Activated CD4-positive, alpha-beta T cell treated with anti-CD3 and anti-CD28 coated beads, Interleukin-2, amount 10 ng/mL, durations not matched to agents 24 days and 14 days (primary cell): Measurements from ENCODE around the gene SLC44A5. TPM values are rescaled to one million over a fixed set of nuclear protein-coding genes. Genes with fewer than 3 reads are reported as not detected.

Experiments
- DNase-seq: peaks from one replicate; pipeline ENCODE4 v3.0.0; 2022
- H3K27ac Mint-ChIP-seq: one replicate; pipeline ENCODE4 v1.8.0; 2022; ENCODE audit warnings: mild to moderate bottlenecking, mixed read lengths
- H3K27me3 Mint-ChIP-seq: one replicate; pipeline ENCODE4 v1.8.0; 2022; ENCODE audit warnings: mixed read lengths
- H3K36me3 Mint-ChIP-seq: one replicate; pipeline ENCODE4 v1.8.0; 2022; ENCODE audit warnings: low read depth, mild to moderate bottlenecking, mixed read lengths
- H3K4me1 Mint-ChIP-seq: one replicate; pipeline ENCODE4 v1.8.0; 2021; ENCODE audit warnings: mixed read lengths
- H3K4me3 Mint-ChIP-seq: one replicate; pipeline ENCODE4 v1.8.0; 2022; ENCODE audit warnings: mild to moderate bottlenecking, moderate library complexity, mixed read lengths
- H3K9me3 Mint-ChIP-seq: one replicate; pipeline ENCODE4 v1.8.0; 2021; ENCODE audit warnings: mixed read lengths
- intact Hi-C: fragments of 100-400 bp; cut with micrococcal nuclease; formaldehyde crosslinking; loops from one replicate; pipeline ENCODE4 v1.15.1; 2023
- total RNA-seq: library from RNA; stranded (reverse); gene quantifications from 2 replicates; pipeline ENCODE4 v1.2.3, GENCODE V29; 2022

The SLC44A5 gene
- total RNA-seq, 1 donor from 2014 or later: not detected

DNA sequence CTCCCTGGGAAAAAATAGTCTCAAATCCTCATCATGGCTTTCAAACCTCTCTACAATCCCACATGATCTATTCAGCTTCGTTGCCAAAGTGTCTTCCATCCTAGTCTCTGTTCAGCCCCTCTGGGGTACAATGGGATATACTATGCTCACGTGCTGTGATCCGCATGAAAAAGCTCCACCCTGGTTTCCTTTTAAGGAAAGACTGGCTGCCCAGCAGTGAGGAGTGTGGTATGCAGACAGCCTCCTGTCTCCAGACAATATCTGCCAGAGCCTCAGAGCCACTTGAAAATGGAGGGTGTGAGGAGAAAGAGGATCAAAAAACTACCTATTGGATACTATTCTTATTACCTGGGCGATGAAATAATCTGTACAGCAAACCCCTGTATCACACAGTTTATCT, 282.2 kb downstream of the SLC44A5 start:
- H3K27me3 Mint-ChIP-seq: no peaks in the 10 kb centered on the region
- H3K36me3 Mint-ChIP-seq: no peaks in the 10 kb centered on the region
- H3K4me1 Mint-ChIP-seq: no peaks in the 10 kb centered on the region
- H3K27ac Mint-ChIP-seq: no peak overlapping the region
- DNase-seq: no peak
- H3K4me3 Mint-ChIP-seq: no peak overlapping the region
- intact Hi-C loops: no loop called here
- H3K9me3 Mint-ChIP-seq: no peaks in the 10 kb centered on the region

DNA sequence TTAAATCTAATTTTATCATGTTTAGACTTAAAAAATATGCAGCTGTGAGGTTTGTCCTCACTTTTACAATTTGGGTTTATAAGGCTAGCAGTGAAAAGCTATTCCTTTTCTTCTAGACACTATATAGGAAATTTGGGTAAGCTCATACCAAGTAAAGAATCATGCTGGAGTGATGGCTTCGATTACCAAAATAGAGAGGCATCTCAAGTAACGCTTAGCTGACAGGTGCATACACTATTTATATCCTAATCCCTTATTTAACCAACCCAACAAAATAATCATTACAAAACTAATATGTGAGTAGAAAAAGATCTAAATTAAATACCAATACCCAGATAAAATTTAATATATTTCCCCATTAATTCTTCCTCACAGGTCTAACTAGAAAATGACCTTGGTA, 283.5 kb downstream of the SLC44A5 start:
- Mint-ChIP-seq H3K4me3 (no peak overlapping the region), H3K27me3 (no peaks in the 10 kb centered on the region), H3K9me3 (no peaks in the 10 kb centered on the region), H3K27ac (no peak overlapping the region), H3K4me1 (no peaks in the 10 kb centered on the region), H3K36me3 (no peaks in the 10 kb centered on the region)
- intact Hi-C loops: no loop called here
- no peak for DNase-seq

DNA sequence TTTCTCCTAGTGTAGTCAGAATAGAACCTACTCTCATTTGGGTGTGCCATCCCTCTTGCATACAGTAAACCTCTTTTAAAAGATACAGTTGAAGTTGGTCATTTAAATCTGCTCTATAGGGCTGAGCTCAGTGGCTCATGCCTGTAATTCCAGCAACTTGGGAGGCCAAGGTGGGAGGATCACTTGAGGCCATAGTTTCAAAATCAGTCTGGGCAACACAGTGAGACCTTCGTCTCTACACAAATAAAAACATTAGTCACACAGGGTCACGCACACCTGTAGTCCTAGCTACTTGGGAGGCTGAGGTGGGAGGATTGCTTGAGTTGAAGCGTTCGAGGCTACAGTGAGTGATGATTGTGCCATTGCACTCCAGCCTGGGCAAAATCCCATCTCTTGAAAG, 292.9 kb downstream of the SLC44A5 start:
- Mint-ChIP-seq H3K27me3 (no peaks in the 10 kb centered on the region), H3K27ac (no peak overlapping the region), H3K9me3 (no peaks in the 10 kb centered on the region), H3K4me3 (no peak overlapping the region), H3K4me1 (no peaks in the 10 kb centered on the region), H3K36me3 (no peaks in the 10 kb centered on the region)
- intact Hi-C loops: no loop called here
- DNase-seq: no peak

DNA sequence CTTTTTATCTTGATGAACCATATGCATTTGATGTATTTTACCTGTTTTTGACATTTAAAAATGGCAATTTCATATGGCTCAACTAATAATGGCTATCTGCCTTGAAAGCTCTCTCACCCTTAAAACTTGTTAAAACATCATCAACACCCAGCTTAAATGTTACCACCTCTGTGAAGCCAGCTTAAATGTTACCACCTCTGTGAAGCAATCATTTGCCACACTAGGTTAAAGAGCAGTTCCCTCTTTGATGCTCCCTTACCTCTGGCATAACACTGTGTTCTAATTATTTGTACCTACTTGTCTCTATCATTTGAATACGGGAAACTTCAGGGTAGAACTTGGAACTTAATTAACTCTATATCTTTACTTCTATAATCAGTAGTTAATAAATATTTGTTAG, 294.7 kb downstream of the SLC44A5 start:
- intact Hi-C loops: no loop called here
- DNase-seq: no peak

DNA sequence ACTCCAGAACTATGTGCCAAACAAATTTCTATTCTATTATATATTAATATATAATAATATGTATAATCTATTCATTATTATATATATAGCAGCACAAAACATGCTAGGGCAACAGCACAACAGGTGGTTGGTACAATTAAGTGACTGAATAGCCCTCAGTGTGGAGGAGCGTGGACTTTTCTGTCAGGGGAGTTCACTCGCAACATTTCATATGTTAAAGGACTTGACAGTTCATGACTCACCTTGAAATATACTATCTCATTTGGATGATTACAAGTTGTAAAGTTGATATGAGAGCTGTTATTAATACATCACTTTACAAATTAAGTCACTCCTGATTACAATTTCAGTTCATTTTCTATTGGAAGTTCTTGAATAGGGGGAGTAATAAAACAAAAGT, 298.3 kb downstream of the SLC44A5 start:
- H3K36me3 Mint-ChIP-seq: no peaks in the 10 kb centered on the region
- H3K9me3 Mint-ChIP-seq: no peaks in the 10 kb centered on the region
- no peaks in the 10 kb centered on the region for H3K27me3 Mint-ChIP-seq
- intact Hi-C loops: no loop called here
- no peak for DNase-seq
- no peaks in the 10 kb centered on the region for H3K4me1 Mint-ChIP-seq
- H3K27ac Mint-ChIP-seq: no peak overlapping the region
- no peak overlapping the region for H3K4me3 Mint-ChIP-seq

More for the DNA sequence above, 294.7 kb downstream of the SLC44A5 start:
- no peaks in the 10 kb centered on the region for H3K36me3 Mint-ChIP-seq
- H3K27me3 Mint-ChIP-seq: no peaks in the 10 kb centered on the region
- H3K27ac Mint-ChIP-seq: no peak overlapping the region
- H3K4me3 Mint-ChIP-seq: no peak overlapping the region
- H3K9me3 Mint-ChIP-seq: no peaks in the 10 kb centered on the region
- H3K4me1 Mint-ChIP-seq: no peaks in the 10 kb centered on the region

DNA sequence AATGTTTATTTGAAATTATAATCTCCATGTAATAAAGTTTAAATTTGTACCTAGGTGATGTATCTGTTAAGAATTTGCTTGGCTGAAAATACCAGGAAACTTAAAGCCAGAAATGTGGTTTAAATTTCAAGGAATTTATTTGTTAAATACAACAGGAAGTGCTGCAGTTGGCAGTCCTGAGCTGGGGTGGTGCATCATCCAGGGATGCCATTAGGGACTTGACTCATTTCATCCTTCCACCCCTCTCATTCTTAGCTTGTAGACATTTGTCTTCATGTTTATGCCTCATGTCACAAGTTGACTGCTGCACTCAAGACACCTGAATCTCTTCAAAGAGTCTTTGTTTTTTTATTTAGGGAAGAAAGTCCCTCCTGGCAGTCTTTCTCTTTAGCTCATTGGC, 300.8 kb downstream of the SLC44A5 start:
- H3K27me3 Mint-ChIP-seq: no peaks in the 10 kb centered on the region
- no peak overlapping the region for H3K27ac Mint-ChIP-seq
- intact Hi-C loops: no loop called here
- H3K4me3 Mint-ChIP-seq: no peak overlapping the region
- no peak for DNase-seq
- H3K4me1 Mint-ChIP-seq: no peaks in the 10 kb centered on the region
- no peaks in the 10 kb centered on the region for H3K36me3 Mint-ChIP-seq
- no peaks in the 10 kb centered on the region for H3K9me3 Mint-ChIP-seq

DNA sequence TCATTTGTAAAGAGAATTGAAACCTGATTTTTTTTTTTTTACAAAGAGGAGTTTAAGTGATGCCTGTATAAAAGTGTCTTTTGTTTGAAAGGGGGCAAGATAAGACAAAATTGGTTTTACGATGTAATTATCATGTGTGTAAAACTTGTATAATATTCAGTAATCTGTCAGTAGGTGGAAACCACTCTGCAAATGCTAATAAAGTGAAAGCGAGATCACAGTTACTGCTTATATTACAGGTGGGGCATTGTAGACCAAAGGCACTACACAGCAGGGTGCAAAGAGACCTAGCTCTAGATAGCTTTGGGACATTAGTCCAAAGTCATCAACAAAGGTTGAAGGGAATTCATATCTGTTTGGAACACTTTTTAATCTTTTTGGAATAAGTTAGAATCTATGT, 302.5 kb downstream of the SLC44A5 start:
- H3K9me3 Mint-ChIP-seq: no peaks in the 10 kb centered on the region
- no peak overlapping the region for H3K4me3 Mint-ChIP-seq
- DNase-seq: no peak
- no peaks in the 10 kb centered on the region for H3K36me3 Mint-ChIP-seq
- H3K27ac Mint-ChIP-seq: no peak overlapping the region
- intact Hi-C loops: no loop called here
- no peaks in the 10 kb centered on the region for H3K27me3 Mint-ChIP-seq
- no peaks in the 10 kb centered on the region for H3K4me1 Mint-ChIP-seq

DNA sequence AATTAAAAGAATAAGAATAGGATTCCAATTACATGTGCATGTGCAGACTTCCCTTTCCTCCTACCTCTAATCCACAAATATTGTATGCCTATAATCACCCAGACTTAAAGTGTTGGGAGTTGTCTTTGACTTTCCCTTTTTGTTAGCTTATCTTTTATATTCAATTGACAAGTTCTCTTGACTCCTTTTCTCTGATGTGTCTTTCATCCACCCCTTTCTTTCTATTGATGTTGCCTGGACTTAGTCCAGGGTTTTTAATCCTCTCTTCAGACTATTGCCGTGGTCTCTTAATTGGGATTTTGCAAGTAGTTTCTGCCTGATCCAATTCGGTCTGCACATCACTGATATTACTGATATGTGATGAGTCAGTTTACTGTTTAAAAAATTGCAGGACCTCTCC, 305.9 kb downstream of the SLC44A5 start:
- Mint-ChIP-seq H3K4me1 (no peaks in the 10 kb centered on the region), H3K9me3 (no peaks in the 10 kb centered on the region), H3K4me3 (no peak overlapping the region), H3K27me3 (no peaks in the 10 kb centered on the region), H3K36me3 (no peaks in the 10 kb centered on the region), H3K27ac (no peak overlapping the region)
- intact Hi-C loops: no loop called here
- DNase-seq: no peak

DNA sequence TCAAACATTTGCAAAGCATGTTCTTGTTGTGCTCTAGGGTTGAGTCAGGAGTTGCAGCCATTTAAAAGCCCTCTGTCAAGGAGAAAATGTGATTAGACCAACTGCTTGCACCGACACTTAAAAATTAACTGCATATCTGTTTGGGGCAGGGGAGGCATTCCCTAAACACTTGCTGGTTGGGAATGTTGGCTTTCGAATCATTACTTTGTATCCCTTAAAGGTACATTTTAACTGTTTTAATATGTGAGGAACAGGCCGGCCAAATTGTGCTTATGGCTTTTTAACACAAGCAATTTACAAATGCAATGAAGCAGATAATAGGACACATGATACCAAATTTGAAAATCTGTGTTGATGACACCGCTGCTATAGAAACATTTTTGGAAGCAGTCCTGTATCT, 317.6 kb downstream of the SLC44A5 start:
- intact Hi-C loops: no loop called here
- DNase-seq: no peak
- Mint-ChIP-seq H3K4me3 (no peak overlapping the region), H3K36me3 (no peaks in the 10 kb centered on the region), H3K27ac (no peak overlapping the region), H3K27me3 (no peaks in the 10 kb centered on the region), H3K4me1 (no peaks in the 10 kb centered on the region), H3K9me3 (no peaks in the 10 kb centered on the region)

DNA sequence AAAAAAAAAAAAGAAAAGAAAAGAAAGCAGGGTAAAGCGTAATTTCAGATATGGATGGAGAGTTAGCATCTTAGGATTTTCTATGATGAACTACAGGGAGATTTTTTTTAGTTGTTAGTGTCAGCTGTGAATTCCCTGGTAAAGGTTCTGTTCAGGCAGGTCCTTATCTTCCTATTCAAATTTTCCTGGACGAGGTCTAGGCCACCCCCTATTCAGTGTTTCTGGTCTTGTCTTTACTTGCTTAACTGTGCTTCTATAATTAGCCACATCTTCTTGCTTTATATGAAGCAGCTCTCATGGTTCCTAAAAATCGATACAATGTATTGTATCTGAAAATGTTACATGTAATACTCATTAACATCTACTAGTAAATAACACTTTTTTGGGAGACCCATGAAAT, 318.9 kb downstream of the SLC44A5 start:
- H3K27me3 Mint-ChIP-seq: no peaks in the 10 kb centered on the region
- intact Hi-C loops: no loop called here
- H3K36me3 Mint-ChIP-seq: no peaks in the 10 kb centered on the region
- H3K4me1 Mint-ChIP-seq: no peaks in the 10 kb centered on the region
- no peaks in the 10 kb centered on the region for H3K9me3 Mint-ChIP-seq
- H3K4me3 Mint-ChIP-seq: no peak overlapping the region
- H3K27ac Mint-ChIP-seq: no peak overlapping the region
- DNase-seq: no peak

DNA sequence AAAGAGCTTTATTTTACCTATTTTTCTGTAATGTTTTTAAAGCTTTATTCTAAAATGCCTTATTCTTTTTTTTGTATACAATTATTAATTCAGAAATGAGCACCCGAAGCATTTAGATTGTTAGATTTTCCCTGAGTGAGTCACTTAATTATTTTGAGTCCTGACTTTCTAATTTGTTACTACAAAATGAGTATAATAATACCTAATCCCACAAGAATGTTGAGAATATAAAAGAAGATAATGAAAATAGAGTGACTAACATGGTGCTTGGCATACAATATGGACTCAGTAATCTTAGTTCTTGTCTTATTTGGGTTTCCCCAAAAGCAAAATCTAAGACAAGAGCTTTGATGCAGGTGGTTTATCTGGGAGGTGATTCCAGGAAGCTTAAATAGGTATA, 334.5 kb downstream of the SLC44A5 start:
- H3K9me3 Mint-ChIP-seq: no peaks in the 10 kb centered on the region
- no peak for DNase-seq

DNA sequence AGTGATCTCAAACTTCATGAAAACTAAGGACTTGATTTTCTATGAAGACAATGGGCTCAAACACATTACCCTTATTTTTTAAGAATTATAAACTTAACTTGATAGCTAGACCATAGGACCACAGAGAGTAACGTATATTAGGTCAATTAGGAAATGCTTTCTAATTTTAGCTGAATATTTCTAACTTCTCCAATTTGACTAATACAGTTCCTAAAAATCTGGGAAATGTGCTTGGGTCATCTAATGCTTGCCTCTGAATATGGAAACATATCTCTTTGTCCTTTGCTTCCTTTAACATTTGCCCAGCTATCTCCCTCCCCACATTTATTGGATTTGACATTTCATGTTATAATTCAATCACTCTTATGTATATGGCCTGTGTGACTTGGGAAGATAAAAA, 335.3 kb downstream of the SLC44A5 start:
- no peak overlapping the region for H3K4me3 Mint-ChIP-seq
- no peak overlapping the region for H3K27ac Mint-ChIP-seq
- H3K4me1 Mint-ChIP-seq: no peaks in the 10 kb centered on the region
- H3K36me3 Mint-ChIP-seq: no peaks in the 10 kb centered on the region
- no peak for DNase-seq
- peaks cover 2% of the 10 kb centered on the region for H3K27me3 Mint-ChIP-seq
- intact Hi-C loops: no loop called here
- H3K9me3 Mint-ChIP-seq: no peaks in the 10 kb centered on the region

More for the DNA sequence above, 334.5 kb downstream of the SLC44A5 start:
- H3K36me3 Mint-ChIP-seq: no peaks in the 10 kb centered on the region
- intact Hi-C loops: no loop called here
- peaks cover 2% of the 10 kb centered on the region for H3K27me3 Mint-ChIP-seq
- H3K4me3 Mint-ChIP-seq: no peak overlapping the region
- no peak overlapping the region for H3K27ac Mint-ChIP-seq
- H3K4me1 Mint-ChIP-seq: no peaks in the 10 kb centered on the region

DNA sequence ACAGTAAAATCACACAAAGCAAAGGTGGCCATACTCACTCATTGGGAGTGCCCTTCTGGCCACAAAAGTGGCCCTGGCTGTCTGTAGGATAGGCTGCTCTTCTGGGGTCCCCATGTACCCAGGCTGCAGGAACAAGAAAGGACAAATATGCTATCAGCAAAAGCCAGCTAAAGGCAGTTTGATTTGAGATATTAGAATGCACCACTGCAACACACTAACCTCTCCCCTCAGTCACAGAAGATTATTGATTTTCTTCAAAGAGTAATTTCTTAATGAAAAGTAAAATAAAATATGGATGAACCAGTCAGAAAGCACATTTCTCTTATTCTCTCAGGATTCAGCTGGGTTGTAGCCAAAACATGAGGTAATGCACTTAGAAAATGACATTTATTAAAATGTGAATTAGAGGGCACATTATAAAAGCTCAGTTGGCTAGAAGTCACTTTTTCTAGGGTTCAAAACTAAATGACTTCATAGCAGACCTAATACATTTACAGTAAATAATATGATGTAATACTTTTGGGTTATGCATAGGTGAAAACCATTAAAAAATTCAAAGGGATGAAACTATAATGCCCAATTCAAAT, 335.9 kb downstream of the SLC44A5 start:
- Mint-ChIP-seq H3K9me3 (no peaks in the 10 kb centered on the region), H3K27me3 (peaks cover 2% of the 10 kb centered on the region), H3K36me3 (no peaks in the 10 kb centered on the region), H3K27ac (no peak overlapping the region), H3K4me1 (no peaks in the 10 kb centered on the region), H3K4me3 (no peak overlapping the region)
- no peak for DNase-seq
- intact Hi-C loops: no loop called here

DNA sequence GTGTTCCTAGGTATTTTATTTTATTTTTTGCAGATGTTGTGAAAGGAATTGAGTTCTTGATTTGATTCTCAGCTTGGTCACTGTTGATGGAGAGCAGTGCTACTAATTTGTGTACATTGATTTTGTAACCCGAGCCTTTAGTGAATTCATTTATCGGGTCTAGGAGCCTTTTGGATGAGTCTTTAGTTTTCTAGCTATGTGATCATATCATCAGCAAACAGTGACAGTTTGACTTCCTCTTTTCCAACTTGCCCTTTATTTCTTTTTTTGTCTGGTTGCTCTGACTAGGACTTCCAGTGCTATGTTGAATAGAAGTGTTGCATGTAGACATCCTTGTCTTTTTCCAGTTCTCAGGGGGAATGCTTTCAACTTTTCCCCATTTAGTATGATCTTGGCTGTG, 337.8 kb downstream of the SLC44A5 start:
- Mint-ChIP-seq H3K27me3 (no peaks in the 10 kb centered on the region), H3K9me3 (no peaks in the 10 kb centered on the region), H3K27ac (no peak overlapping the region), H3K4me3 (no peak overlapping the region), H3K4me1 (no peaks in the 10 kb centered on the region), H3K36me3 (no peaks in the 10 kb centered on the region)
- DNase-seq: no peak
- intact Hi-C loops: no loop called here

DNA sequence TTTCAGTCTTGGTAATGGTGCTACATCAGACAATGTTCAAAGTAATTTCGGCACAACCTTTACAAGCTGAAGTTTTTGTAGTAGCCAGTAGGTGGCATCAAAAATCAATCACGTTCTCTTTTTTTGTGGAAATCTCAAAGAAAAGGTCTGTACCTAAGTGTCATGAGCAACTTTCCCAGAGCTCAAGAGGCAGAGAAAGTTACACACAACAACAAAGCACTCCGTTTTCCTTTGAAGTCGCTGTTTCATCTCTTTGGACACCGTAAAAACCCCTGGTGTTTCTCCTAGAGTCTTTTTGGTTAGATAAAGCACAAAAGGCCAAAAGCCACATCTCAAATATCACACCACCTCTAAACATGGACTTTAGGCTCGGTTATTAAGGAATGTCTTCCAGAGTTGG, 345.1 kb downstream of the SLC44A5 start:
- intact Hi-C loops: loop anchor here (2.0 kb wide), 1 partner anchor 367 kb away; no protein-coding TSS in a partner anchor
- Mint-ChIP-seq H3K4me1 (no peaks in the 10 kb centered on the region), H3K4me3 (no peak overlapping the region), H3K27me3 (no peaks in the 10 kb centered on the region), H3K27ac (no peak overlapping the region), H3K9me3 (no peaks in the 10 kb centered on the region), H3K36me3 (no peaks in the 10 kb centered on the region)
- DNase-seq: peak; percentile 52
